Activated naive CD4-positive, alpha-beta T cell treated with anti-CD3 and anti-CD28 coated beads, Interleukin-2, amount 10 ng/mL, durations not matched to agents 5 hours and 36 hours (primary cell): ENCODE data around the gene C2CD5. TPM values are rescaled to one million over a fixed set of nuclear protein-coding genes. Genes with fewer than 3 reads are reported as not detected.

ENCODE experiments used
- total RNA-seq, 2 experiments: library from RNA; stranded (reverse); gene quantifications; one replicate each; pipeline ENCODE4 v1.2.3, GENCODE V29; 2021

The C2CD5 gene, protein sequence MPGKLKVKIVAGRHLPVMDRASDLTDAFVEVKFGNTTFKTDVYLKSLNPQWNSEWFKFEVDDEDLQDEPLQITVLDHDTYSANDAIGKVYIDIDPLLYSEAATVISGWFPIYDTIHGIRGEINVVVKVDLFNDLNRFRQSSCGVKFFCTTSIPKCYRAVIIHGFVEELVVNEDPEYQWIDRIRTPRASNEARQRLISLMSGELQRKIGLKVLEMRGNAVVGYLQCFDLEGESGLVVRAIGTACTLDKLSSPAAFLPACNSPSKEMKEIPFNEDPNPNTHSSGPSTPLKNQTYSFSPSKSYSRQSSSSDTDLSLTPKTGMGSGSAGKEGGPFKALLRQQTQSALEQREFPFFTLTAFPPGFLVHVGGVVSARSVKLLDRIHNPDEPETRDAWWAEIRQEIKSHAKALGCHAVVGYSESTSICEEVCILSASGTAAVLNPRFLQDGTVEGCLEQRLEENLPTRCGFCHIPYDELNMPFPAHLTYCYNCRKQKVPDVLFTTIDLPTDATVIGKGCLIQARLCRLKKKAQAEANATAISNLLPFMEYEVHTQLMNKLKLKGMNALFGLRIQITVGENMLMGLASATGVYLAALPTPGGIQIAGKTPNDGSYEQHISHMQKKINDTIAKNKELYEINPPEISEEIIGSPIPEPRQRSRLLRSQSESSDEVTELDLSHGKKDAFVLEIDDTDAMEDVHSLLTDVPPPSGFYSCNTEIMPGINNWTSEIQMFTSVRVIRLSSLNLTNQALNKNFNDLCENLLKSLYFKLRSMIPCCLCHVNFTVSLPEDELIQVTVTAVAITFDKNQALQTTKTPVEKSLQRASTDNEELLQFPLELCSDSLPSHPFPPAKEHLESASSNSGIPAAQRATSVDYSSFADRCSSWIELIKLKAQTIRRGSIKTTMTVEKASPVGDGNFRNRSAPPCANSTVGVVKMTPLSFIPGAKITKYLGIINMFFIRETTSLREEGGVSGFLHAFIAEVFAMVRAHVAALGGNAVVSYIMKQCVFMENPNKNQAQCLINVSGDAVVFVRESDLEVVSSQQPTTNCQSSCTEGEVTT
- total RNA-seq, result 10 to 100 TPM; 53.8 to 57.9 TPM

GRCh38 chr12:22544038-22544979 lies at the start of gene C2CD5:
C2CD5 (minus strand) TSS chr12:22544542; CDS start chr12:22544150, 392 bp downstream.

Other genes starting within 250 kb of the C2CD5 start
- under 1 TPM in 1 of 2 experiments, not detected in 1; 0.19 TPM for gene ST8SIA1, start 209.8 kb downstream of the C2CD5 start, total RNA-seq
- gene ETNK1, start 80.6 kb upstream of the C2CD5 start, total RNA-seq, result 10 to 100 TPM; 70.8 to 76.1 TPM